Stimulated activated CD8-positive, alpha-beta memory T cell treated with anti-CD3 and anti-CD28 coated beads, Interleukin-15, amount 100 ng/mL, for 4 hours (primary cell): ENCODE data around the gene DNM2.

Source experiments
- DNase-seq, 2 donors: peaks; one replicate each; pipeline ENCODE4 v3.0.0-alpha.2; 2020; ENCODE audit warnings: low read depth in 2 of 2

The DNM2 gene

DNA sequence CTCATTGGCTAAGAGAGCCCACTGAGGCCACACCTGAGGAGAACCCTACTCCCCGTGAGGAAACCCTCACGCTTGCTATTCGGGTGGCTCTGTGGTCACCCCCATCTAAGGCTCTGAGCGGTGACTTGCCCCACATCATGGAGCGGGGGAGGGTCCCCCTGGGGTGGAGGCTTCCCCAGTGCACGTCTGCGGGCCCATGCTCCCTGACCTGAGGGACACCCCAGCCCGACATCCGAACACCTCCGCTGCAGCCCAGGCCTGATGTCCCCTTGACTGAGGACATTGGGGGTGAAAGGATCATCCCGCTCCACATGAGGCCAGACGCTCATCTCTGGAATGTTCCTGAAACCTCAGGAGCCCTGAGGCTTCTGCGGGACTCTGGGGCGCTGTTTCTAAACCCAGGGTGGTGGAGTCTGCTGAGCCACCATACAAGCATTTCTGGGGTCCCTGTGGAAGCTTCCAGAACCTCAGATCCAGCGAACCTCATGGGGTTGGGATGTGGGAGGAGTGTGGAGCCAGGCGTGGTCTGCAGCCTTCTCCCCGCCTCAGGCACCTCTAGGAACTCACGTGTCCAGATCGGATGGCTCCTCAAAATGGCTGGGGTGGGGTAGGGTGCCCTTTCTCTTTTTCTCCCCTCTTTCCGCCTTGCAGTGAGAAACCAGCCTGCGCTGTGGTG is 98.2 kb downstream of the DNM2 start:
- no peak for DNase-seq

DNA sequence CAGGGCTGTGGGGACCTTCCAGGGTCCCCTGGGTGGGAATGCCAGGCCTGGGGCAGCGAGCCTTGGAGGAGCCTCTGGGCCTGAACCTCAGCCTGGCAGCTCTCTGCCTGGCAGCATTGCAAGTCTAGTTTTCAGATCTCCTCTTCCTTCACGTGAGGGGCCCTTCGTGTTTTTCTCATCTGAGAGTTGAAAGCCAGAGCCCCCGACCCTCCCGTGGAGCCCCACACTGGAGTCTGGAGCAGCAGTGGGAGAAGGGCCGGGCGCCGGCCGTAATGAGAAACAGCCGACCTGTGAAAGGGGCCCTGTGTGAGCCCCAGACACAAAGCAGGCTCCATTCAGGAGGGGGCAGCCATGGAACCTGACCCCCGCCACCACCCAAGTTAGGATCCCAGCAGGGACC is 98.8 kb downstream of the DNM2 start:
- DNase-seq = no peak

DNA sequence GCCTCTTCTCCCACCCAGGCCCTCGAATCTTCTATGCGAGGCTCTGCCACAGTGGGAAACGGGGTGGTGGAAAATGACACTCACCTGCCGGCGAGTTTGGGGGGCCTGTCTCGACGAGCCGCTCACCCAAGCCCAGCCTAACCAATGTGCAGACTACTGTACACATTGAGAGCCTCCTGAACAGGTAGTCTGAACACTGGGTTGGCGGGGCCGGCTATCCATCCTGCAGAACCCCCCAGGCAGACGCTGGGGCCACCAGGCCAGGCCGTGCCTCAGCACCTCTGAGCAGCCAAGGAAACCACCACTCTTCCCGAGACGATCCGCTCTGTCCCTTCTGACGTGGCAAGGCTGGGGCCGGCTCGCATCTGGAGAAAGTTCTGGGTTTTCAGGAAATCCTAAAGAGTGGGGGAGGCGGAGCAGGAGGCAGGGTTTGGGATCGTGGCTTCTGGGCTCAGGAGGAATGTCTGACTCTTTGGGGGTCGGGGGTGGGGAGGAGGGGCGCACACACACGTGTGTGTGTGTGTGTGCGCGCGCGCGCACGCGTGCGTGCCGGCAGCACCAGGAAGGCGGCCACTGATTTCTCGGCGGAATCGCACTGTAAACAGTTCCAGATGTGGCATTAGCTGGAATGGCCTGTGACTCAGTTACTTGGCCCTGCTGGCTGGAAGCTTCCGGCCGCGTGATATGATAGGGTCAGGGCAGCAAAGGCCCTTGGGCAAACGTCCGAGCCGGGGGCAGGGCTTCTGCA is 99.6 kb downstream of the DNM2 start:
- DNase-seq = no peak

DNA sequence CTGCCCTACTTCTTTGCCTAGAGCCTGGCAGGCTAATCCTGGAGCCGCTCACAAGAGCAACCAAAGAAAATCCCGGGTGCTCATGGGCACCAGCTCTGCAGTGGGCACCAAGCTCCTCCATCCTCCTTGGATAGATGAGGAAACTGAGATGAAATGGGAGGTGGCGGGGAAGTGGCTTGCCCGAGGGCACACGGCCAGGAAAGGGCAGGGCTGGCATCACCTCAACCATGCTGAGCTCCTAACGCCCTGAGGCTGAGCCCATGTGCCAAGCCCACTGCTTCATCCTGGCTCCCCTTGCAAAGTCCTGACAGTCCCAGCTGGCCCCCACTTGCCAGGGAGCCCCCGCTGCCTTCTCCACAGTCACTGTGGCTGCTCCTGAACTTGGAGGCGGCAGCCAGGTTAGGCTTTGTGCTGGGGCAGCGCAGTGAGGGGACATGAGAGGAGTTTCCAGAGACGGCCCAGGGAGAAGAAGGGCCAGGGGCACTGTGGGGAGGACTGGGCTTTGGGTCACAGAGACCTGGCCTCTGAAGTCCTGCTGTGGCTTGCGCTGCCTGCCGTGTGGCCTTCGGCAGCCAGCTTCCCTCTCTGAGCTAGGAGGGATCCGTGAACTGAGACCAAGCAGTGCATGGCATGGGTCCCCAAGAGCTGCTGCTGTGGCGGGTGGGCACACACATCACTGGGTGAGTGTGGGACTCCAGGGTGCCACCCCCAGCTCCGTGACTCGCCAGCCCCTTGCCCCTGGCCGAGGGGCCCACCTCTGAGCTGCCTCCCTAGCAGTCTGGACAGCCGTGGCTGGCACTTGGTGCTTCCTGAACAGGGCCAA is 100.6 kb downstream of the DNM2 start:
- DNase-seq = no peak

DNA sequence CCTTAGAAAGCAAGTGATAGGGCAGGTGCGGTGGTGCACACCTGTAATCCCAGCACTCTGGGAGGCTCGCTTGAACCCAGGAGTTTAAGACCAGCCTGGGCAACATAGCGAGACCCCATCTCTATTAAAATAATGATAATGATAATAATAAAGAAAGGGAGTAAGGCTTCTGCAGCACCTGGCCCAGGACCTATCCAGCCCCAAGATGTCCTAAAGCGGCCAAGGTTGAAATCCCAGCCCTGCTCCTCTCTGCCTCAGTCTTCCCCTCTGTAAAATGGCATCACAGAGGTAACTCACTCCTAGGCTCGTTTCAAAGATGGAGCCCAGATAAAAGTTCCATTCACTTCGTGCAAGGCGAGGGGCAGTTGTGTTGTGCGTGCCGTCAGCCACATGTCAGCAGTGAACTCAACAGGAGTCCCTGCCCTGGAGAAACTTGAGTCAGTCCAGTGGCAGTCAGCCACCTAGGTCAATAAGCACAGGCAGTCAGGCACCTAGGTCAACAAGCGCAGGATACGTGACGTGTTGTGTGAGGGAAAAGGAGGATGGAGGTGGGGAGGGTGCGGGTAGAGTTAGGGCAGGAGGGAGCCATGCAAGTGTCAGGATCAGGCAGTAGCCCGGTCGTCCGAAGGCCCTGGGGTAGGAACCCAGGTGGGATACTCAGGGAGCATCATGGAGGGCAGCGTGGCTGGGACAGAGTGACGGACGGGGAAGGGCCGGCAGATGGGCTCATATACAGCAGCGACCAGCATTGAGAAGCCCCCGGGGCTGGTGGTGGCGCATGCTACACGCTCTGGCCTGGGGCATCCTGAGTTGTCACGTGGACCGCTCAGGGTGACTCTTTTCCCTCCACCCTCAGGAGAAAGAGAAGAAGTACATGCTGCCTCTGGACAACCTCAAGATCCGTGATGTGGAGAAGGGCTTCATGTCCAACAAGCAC is 101.5 kb downstream of the DNM2 start:
- no peak for DNase-seq

DNA sequence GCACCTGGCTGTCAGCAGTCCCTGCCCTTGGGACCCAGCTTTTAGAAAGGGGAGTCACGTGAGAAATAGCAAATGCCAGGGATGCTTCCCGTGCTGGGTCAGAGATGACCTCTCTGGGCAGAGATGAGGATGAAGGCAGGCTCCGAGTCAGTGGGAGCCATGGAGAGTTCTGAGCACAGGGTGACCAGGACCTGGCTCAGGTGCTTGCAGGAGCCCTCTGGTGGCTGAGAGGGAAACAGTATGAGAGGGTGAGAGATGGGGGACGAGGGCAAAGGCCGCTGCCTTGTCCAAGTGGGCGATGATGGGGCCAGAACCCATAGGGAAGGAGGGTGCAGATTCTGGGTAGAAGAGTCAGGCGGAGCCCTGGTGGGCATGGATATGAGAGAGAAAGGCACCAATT is 102.3 kb downstream of the DNM2 start:
- DNase-seq = no peak

DNA sequence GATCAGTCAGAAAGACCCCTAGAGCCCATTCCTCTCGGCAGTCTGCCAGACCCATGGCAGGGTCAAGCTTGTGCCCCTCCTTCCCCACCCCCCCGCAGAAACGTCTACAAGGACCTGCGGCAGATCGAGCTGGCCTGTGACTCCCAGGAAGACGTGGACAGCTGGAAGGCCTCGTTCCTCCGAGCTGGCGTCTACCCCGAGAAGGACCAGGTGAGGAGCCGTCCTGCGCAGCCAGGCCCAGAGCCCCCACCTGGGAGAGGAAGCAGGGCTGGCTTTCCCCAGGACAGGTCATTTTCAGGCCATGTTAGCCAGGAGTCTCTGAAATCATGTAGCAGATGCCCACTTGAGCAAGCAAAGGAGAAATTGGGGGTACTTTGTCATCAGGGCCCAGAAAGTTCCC is 105.8 kb downstream of the DNM2 start:
- DNase-seq = no peak

DNA sequence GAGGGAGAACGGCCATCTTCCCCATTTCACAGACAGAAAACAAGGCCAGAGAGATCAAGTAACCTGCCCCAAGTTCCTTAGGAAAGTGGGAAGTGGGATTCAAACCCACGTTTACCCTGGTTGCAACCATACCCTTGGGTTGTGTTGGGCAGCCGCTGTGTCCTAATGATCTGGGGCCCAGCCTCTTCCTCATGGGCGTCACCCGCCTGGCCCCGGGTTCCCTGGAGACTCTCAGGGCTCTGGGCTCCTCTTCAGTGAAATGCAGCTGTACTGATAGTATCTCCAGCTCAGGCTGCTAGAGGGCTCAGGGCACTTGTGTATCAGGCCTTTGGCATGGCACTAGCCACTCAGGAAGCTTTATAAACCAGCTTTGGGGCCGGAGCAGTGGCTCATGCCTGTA is 108.4 kb downstream of the DNM2 start:
- no peak for DNase-seq

DNA sequence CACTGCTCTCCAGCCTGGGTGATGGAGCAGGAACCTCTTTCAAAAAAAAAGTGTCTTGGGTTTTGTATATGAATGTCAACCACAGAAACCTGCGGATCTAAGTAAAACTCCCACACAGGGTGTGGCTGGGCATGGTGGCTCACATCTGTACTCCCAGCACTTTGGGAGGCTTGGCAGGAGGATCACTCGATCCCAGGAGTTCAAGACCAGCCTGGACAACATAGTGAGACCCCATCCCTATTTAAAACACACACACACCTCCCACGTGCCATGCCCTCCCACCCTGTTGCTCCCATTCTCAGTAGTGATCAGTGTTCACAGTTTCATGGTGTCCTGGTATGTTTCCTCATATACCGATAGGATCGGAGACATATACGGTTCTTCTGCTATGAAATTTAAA is 109.0 kb downstream of the DNM2 start:
- DNase-seq = no peak

DNA sequence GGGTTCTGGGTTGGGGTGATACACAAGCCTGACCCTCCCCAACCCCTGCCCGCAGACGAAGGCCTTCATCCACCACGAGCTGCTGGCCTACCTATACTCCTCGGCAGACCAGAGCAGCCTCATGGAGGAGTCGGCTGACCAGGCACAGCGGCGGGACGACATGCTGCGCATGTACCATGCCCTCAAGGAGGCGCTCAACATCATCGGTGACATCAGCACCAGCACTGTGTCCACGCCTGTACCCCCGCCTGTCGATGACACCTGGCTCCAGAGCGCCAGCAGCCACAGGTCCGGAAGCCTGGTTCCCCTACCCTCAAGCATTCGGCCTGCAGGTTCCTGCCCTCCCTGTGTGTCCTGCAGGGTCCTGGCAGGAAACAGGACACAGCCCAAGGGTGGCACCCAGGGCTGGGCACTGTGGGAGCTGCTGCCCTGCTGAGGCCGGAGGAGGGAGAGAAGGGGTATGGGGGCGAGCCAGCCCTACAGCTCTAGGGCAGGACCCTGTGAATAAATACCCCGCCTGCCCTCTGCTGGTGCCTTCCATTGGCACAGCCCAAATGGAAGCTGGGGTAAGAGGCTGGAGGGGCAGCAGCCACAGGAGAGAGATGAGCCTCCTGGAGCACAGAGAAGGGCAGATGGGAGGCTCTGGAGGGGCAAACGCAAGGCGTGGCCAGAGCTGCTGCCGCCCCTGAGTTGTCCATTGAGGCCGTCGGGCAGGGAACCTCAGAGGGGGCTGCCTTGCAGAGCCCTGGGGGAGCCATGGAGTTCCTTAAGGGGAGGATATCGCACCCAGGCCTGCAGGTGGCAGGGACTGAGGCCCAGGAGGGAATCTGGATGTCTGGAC is 111.3 kb downstream of the DNM2 start:
- DNase-seq = no peak

DNA sequence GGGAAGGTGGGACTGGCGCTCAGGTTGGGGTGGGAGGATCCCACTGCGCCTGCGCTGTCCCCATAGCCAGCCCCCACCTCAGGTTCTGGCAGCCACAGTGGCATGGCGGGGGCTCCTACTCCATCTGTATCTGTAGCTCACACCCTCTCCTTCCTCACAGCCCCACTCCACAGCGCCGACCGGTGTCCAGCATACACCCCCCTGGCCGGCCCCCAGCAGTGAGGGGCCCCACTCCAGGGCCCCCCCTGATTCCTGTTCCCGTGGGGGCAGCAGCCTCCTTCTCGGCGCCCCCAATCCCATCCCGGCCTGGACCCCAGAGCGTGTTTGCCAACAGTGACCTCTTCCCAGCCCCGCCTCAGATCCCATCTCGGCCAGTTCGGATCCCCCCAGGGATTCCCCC is 112.1 kb downstream of the DNM2 start:
- DNase-seq = no peak

DNA sequence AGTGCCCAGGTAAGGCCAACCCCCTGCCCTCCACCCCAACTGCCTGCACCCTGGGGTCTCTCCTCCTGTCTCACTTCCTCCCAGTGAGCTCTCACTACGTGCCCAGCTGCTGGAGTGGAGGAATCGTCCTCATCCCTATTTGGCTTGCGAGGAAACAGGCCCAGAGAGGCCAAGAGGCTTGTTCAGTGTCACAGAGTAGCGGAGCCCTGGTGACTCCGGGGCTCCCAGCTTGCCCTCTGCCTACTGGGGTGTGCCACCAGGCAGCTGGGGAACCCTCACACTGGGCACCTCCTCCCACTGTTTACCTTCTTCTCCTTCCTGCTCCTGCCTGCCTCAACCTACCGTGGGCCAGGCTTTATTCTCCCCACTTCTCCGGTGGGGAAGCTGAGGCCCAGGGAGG is 112.5 kb downstream of the DNM2 start:
- DNase-seq = no peak

DNA sequence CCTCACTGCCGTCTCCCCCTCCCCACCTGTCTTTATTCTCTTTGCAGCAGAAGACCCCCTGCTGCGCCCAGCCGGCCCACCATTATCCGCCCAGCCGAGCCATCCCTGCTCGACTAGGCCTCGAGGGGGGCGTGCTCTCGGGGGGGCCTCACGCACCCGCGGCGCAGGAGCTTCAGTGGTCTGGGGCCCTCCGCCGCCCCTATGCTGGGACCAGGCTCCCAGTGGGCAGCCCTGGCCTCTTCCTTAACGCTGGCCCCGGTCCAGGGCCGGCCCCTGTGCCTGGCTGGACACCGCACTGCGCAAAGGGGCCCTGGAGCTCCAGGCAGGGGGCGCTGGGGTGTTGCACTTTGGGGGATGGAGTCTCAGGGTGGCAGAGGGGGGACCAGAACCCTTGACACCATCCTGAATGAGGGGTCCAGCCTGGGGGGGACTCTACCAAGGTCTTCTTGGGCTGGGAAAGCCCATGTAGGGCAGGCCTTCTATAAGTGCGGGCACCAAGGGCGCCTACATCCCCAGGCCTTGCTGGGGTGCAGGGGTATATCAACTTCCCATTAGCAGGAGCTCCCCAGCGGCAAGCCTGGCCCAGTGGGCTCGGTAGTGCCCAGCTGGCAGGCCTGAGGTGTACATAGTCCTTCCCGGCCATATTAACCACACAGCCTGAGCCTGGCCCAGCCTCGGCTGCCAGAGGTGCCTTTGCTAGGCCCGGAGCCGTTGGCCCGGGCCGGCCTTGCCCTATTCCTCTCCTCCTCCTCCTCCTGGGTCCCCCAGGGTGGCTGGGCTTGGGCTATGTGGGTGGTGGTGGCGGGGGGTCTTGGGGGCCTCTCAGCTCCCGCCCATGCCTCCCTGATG is 113.3 kb downstream of the DNM2 start:
- no peak for DNase-seq

DNA sequence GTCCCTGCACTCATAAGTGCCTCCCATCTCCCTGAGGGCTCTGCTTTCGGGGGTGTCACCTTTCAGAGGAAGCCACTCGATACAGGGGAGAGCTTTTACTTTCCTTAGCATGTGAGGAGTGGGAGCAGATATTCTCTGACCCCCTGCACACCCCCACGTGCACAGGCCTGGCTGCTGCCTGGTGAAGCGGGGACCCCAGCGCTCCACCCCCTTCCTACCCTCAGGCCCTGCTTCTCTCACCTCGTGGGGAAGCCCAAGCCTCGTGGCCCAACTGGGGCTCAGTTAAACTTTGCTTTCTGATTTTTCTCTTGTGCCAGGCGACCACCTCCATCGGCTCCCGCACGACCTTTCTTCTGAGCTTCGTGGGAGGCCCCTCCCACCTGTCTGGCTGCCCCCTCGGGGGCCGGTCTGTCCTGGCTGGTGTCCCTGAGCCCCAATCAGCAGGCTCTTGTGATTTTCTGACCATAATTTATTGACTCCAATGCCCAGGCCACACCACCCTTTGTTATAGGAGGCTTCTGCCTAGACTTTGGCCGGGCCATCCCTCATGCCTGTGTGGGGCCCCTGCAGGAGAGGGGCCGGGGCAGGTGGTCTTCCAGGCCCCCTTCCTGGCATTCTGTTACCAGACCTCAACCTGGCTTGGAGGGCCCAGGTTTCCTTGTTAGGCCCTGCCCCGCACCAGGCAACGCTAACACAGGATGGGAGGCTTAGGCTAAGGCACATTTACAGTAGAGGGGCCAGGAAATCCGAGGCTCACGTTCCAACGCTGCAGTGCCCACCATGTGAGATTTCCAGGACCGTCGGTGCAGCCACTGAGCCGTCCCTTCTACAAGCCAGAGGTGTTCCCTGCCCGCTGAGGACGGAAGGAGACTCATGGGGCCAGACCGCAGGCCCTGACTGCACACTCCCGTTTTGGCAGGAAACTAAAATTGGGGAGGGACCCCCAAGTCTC is 114.4 kb downstream of the DNM2 start:
- no peak for DNase-seq

DNA sequence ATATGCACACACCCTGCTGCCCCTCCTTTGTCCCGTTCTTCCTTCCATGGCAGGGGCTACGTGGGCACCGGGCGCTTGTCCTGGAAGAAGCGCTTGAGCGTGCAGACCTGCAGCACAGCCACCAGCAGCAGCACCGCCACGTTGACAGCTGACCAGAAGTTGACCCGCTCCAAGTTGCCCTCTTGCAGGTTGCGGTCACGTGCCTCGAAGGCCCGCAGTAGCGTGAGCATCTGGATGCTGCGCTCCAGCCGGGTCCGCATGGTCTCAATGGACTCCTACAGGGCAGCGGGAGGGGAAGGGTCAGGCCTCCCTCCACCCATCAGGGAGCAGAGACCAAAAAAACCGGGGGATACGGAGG is 115.0 kb downstream of the DNM2 start:
- DNase-seq = no peak

DNA sequence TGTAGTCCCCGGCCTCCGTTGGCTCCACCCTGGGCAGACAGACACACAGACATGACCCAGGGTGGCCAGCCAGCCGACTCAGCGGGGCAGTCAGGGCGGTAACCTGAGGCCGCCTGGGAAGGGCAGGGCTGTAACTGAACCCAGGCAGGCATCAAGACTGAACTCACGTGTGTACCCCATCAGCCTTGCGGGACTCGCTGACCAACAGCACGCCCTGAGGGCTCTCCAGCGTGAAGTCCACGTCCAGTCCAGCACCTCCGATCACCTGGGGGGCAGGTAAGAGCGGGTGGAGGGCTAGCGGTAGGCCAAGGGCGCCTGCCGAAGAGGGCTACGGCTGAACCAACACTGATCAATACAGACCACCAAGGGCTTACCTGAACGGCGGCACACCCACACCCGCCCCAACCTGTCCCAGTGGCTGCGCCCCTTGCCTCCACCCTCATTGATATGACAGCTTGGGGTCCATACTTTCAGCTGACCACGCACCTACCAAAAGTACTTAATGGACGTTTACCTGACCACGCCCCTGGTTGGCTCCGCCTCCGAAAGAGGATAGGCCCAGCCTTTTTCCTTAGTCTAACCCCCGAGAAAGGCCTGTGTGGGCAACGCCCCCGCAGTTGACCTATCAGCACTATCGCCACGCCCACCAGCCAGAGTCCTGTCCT is 117.3 kb downstream of the DNM2 start:
- no peak for DNase-seq

DNA sequence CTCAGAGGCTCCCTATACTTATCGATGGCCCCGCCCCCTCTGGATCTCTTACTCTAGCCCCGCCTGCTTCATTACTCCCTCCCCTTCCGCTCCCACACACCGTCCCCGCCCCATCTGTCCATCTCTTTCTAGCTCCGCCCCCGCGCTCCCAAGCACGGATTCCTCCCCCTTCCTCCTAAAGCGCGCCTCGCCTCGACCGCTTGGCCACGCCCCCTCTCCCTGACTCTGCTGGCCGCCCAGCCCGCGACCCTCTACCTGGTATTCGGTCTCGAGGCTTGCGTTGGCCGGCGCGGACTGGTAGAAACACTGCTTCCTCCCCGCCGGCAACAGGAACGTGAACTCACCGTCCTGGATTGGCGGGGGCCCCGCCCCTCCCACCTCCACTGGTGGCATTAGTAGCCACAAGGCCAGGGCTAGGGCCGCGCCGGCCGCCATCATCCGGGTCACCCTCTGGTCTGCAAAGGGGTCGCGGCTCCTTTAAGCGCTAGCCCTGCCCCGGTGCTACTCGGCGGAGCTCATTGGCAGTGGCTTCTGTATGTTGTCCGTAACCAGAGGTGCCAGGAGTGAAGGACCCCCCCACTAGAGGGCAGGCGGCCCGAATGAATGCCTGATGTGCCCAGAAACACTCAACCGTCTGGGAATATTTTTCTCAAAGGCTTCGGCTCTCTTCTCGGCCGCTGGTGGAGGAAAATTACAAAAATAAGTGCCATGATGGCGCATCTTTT is 118.0 kb downstream of the DNM2 start, which contains the start of gene TMED1:
Gene TMED1 (minus strand): TSS at position 459 of the 725 bp plus-strand sequence. CDS start 21 bp downstream, at position 438.
- peak; percentile 81 to 91 for DNase-seq
